GM23338 (cell line): ENCODE data around the gene UQCR11. TPM values are rescaled to one million over a fixed set of nuclear protein-coding genes. Genes with fewer than 3 reads are reported as not detected.

Source experiments
- ATAC-seq: fragments of 200-7000 bp; cut with Tn5 transposase; 3 replicates; pipeline ENCODE4 v1.9.1; 2020
- DNase-seq: peaks from one replicate; pipeline ENCODE4 v3.0.0-alpha.2; 2015; ENCODE audit warnings: low spot score
- H2AFZ ChIP-seq: fragments of 200-600 bp; sonication (generic); 2 replicates; pipeline ENCODE4 v1.8.0; 2016; ENCODE audit warnings: antibody characterized with exemption, mild to moderate bottlenecking, moderate library complexity
- H3F3A ChIP-seq: fragments of 200-600 bp; sonication (generic); replicated peaks from 2 replicates; pipeline ENCODE4 v1.8.0; 2017; ENCODE audit warnings: antibody characterized with exemption, mixed run types, low read depth
- H3K27ac ChIP-seq: fragments of 200-600 bp; sonication (generic); 2 replicates; pipeline ENCODE4 v1.6.1; 2016; ENCODE audit warnings: low read depth
- H3K27me3 ChIP-seq: fragments of 200-600 bp; sonication (generic); 2 replicates; pipeline ENCODE4 v1.8.0; 2016; ENCODE audit warnings: mild to moderate bottlenecking, mixed run types, moderate library complexity; ENCODE audit not compliant: insufficient read depth
- H3K36me3 ChIP-seq: fragments of 200-600 bp; sonication (generic); 2 replicates; pipeline ENCODE4 v1.8.0; 2016; ENCODE audit warnings: mild to moderate bottlenecking; ENCODE audit not compliant: insufficient read depth
- H3K4me1 ChIP-seq: fragments of 200-600 bp; sonication (generic); 2 replicates; pipeline ENCODE4 v1.8.0; 2016; ENCODE audit warnings: mild to moderate bottlenecking, moderate library complexity; ENCODE audit not compliant: insufficient read depth
- H3K4me2 ChIP-seq: fragments of 200-600 bp; sonication (generic); 2 replicates; pipeline ENCODE4 v1.7.1; 2017; ENCODE audit warnings: mixed run types
- H3K4me3 ChIP-seq: fragments of 200-600 bp; sonication (generic); 2 replicates; pipeline ENCODE4 v1.6.1; 2016; ENCODE audit warnings: mixed run types
- H3K79me2 ChIP-seq: fragments of 200-600 bp; sonication (generic); replicated peaks from 2 replicates; pipeline ENCODE4 v1.8.0; 2017; ENCODE audit warnings: mild to moderate bottlenecking; ENCODE audit not compliant: insufficient read depth
- H3K9me2 ChIP-seq: fragments of 200-600 bp; sonication (generic); 2 replicates; pipeline ENCODE4 v1.8.0; 2017; ENCODE audit not compliant: insufficient read depth
- H4K20me1 ChIP-seq: fragments of 200-600 bp; sonication (generic); replicated peaks from 2 replicates; pipeline ENCODE4 v1.8.0; 2017; ENCODE audit warnings: mild to moderate bottlenecking; ENCODE audit not compliant: insufficient read depth
- H3K27ac Mint-ChIP-seq: 2 replicates; pipeline ENCODE4 v1.8.0; 2020; ENCODE audit warnings: inconsistent platforms, mild to moderate bottlenecking, moderate library complexity, mixed read lengths
- H3K27me3 Mint-ChIP-seq: 3 replicates; pipeline ENCODE4 v1.8.0; 2022; ENCODE audit warnings: low read depth, mild to moderate bottlenecking, moderate library complexity, mixed read lengths, inconsistent platforms; ENCODE audit not compliant: insufficient read depth, poor library complexity
- H3K36me3 Mint-ChIP-seq: 3 replicates; pipeline ENCODE4 v1.8.0; 2021; ENCODE audit warnings: low read depth, mild to moderate bottlenecking, inconsistent platforms, moderate library complexity, mixed read lengths
- H3K4me1 Mint-ChIP-seq: 3 replicates; pipeline ENCODE4 v1.8.0; 2020; ENCODE audit warnings: mild to moderate bottlenecking, inconsistent platforms, mixed read lengths
- H3K4me3 Mint-ChIP-seq: 3 replicates; pipeline ENCODE4 v1.8.0; 2021; ENCODE audit warnings: moderate library complexity, mild to moderate bottlenecking, inconsistent platforms, mixed read lengths
- H3K9me3 Mint-ChIP-seq: 3 replicates; pipeline ENCODE4 v1.8.0; 2020; ENCODE audit warnings: moderate library complexity, mild to moderate bottlenecking, inconsistent platforms, mixed read lengths
- EZH2 ChIP-seq: fragments of 200-600 bp; sonication (generic); IDR thresholded peaks from one replicate; pipeline ENCODE4 v1.8.0; 2017; ENCODE audit warnings: antibody characterized with exemption, mild to moderate bottlenecking, low read depth; ENCODE audit not compliant: unreplicated experiment
- JUNB ChIP-seq: IDR thresholded peaks from one replicate; pipeline ENCODE4 v1.6.1; 2016; ENCODE audit warnings: antibody characterized with exemption; ENCODE audit not compliant: unreplicated experiment
- POLR2AphosphoS5 ChIP-seq: IDR thresholded peaks from 2 replicates; pipeline ENCODE4 v1.6.1; 2016; ENCODE audit warnings: antibody characterized with exemption, low read depth
- REST ChIP-seq: IDR thresholded peaks from one replicate; pipeline ENCODE4 v1.6.1; 2018; ENCODE audit warnings: antibody characterized with exemption; ENCODE audit not compliant: unreplicated experiment
- ZNF462 ChIP-seq: fragments of 250-450 bp; sonication (Bioruptor Pico); IDR thresholded peaks from 2 replicates; pipeline ENCODE4 v1.5.0; 2020; ENCODE audit warnings: mild to moderate bottlenecking, moderate library complexity
- polyA plus RNA-seq: library from polyadenylated mRNA; unstranded; fragments of >200 nt; fragmentation: Nextera tagmentation; extraction: Ambion mirVana; gene quantifications from 2 replicates; pipeline ENCODE4 v1.2.1, GENCODE V29; 2016
- total RNA-seq: library from RNA; depleted of rRNA; stranded (reverse); fragments of >200 nt; shearing (Covaris generic); gene quantifications from 2 replicates; pipeline ENCODE4 v1.2.3, GENCODE V29; 2014

UQCR11 gene
- total and polyA plus RNA-seq, 2 experiments from 2014 or later, result 46.4 to 413 TPM

- Histone ChIP-seq H4K20me1 (peaks cover 9% of the 10 kb centered on the region), H3K79me2 (no peaks in the 10 kb centered on the region), H3K36me3 (no peaks in the 10 kb centered on the region; the same call in 1 of the 2 replicates), H3K4me2 (no peak overlapping the region), H3K27me3 (no peaks in the 10 kb centered on the region), H3K4me3 (no peak overlapping the region), H3K4me1 (no peaks in the 10 kb centered on the region), H2AFZ (no peak overlapping the region), H3K27ac (no peak overlapping the region), H3K9me2 (no peaks in the 10 kb centered on the region), H3F3A (no peaks in the 10 kb centered on the region)
- Mint-ChIP-seq H3K36me3 (peaks cover 36% of the 10 kb centered on the region), H3K9me3 (no peaks in the 10 kb centered on the region), H3K4me3 (no peak overlapping the region), H3K27ac (no peak overlapping the region), H3K27me3 (peaks cover 17% of the 10 kb centered on the region), H3K4me1 (no peaks in the 10 kb centered on the region)
- TF ChIP-seq ZNF462 (CRISPR knock-in tag), result no peak
- no peak for TF ChIP-seq EZH2
- no peak for TF ChIP-seq POLR2AphosphoS5
- TF ChIP-seq JUNB, result no peak
- TF ChIP-seq REST, result no peak
- ATAC-seq (no peak), DNase-seq (no peak)
These were observed 28.0 kb downstream of the UQCR11 start for GRCh38 chr19:1577090-1577928.
